GM12878 (cell line): Measurements from ENCODE around the gene CMSS1. TPM values are rescaled to one million over a fixed set of nuclear protein-coding genes. Genes with fewer than 3 reads are reported as not detected.

Experiments used
- ATAC-seq: fragments of 200-7000 bp; cut with Tn5 transposase; 3 replicates; pipeline ENCODE4 v1.9.1; 2020; ENCODE audit warnings: mild to moderate bottlenecking, moderate library complexity
- BruUV-seq: library from RNA; stranded (reverse); fragments of 400-500 nt; replicated peaks from 2 replicates; lab custom pipeline; 2021; lab: Mats Ljungman, UMichigan
- CTCF ChIA-PET: fragments of 300-600 bp; sonication (Branson Sonifier 250); formaldehyde crosslinking; extraction: SDS; loops from one replicate; lab custom pipeline; 2021; ENCODE audit warnings: inconsistent platforms; lab: Yijun Ruan, JAX
- POLR2A ChIA-PET: fragments of 350-600 bp; formaldehyde crosslinking; extraction: SDS; loops from one replicate; lab custom pipeline; 2021; ENCODE audit warnings: inconsistent platforms; lab: Charles Lee
- RAD21 ChIA-PET: fragments of 300-600 bp; sonication (Branson Sonifier 250); formaldehyde crosslinking; loops from one replicate; lab custom pipeline; 2023; ENCODE audit warnings: antibody characterized with exemption; ENCODE audit not compliant: unreplicated experiment; lab: Charles Lee
- SMC1A ChIA-PET: fragments of 300-600 bp; sonication (Branson Sonifier 250); formaldehyde crosslinking; loops from one replicate; lab custom pipeline; 2023; ENCODE audit not compliant: unreplicated experiment, uncharacterized antibody; lab: Charles Lee
- DNase-seq: peaks from one replicate; pipeline ENCODE4 v3.0.0-alpha.2; 2011; ENCODE audit warnings: low read depth, low spot score
- FAIRE-seq: peaks from 3 replicates; lab custom pipeline; 2011; peaks lifted over from hg19 to GRCh38; lab: Jason Lieb, UNC
- H2AFZ ChIP-seq: 2 replicates; pipeline ENCODE4 v1.6.0; 2011; ENCODE audit warnings: low read depth, low read length, control low read depth; ENCODE audit not compliant: control insufficient read depth
- H3K27ac ChIP-seq: 2 replicates; pipeline ENCODE4 v1.5.1; 2011; ENCODE audit warnings: control low read depth; ENCODE audit not compliant: control insufficient read depth, insufficient read depth
- H3K27me3 ChIP-seq, 2 experiments: replicated peaks in 1 of 2; 2 replicates each; pipeline versions ENCODE4 v1.6.0 to v1.6.1; 2011; ENCODE audit warnings: low read length in 1 of 2; ENCODE audit not compliant: control insufficient read depth in 2 of 2, insufficient read depth in 2 of 2
- H3K36me3 ChIP-seq, 2 experiments: 2 replicates each; pipeline ENCODE4 v1.5.1; 2011; ENCODE audit warnings: low read length in 1 of 2; ENCODE audit not compliant: control insufficient read depth in 2 of 2, insufficient read depth in 2 of 2
- H3K4me1 ChIP-seq: 2 replicates; pipeline ENCODE4 v1.6.1; 2011; ENCODE audit warnings: mild to moderate bottlenecking, low read length, moderate library complexity, mixed read lengths; ENCODE audit not compliant: control insufficient read depth, insufficient read depth
- H3K4me2 ChIP-seq: 2 replicates; pipeline ENCODE4 v1.6.0; 2011; ENCODE audit warnings: control low read depth; ENCODE audit not compliant: control insufficient read depth, insufficient read depth
- H3K4me3 ChIP-seq: fragments of 200-600 bp; sonication (generic); 2 replicates; pipeline ENCODE4 v1.5.1; 2016
- H3K79me2 ChIP-seq: 2 replicates; pipeline ENCODE4 v1.6.0; 2011; ENCODE audit warnings: low read length; ENCODE audit not compliant: control insufficient read depth, insufficient read depth
- H3K9ac ChIP-seq: 2 replicates; pipeline ENCODE4 v1.8.0; 2011; ENCODE audit warnings: low read length, control low read depth, mixed read lengths; ENCODE audit not compliant: control insufficient read depth, insufficient read depth
- H3K9me3 ChIP-seq: replicated peaks from 3 replicates; pipeline ENCODE4 v1.5.1; 2011; ENCODE audit warnings: mild to moderate bottlenecking, low read length; ENCODE audit not compliant: control insufficient read depth, insufficient read depth
- H4K20me1 ChIP-seq: 2 replicates; pipeline ENCODE4 v1.6.0; 2011; ENCODE audit not compliant: control insufficient read depth, insufficient read depth
- EP300 ChIP-seq, 2 experiments: fragments of 150-350 bp in 1 of 2; IDR thresholded peaks; 2 replicates each; pipeline ENCODE4 v1.6.1; 2011 to 2012; ENCODE audit warnings: low read depth in 2 of 2, low read length in 2 of 2, borderline replicate concordance in 1 of 2, improper control_type of control experiment in 1 of 2, inconsistent platforms in 1 of 2; ENCODE audit not compliant: control insufficient read depth in 1 of 2
- ETV6 ChIP-seq, 2 experiments: fragments of 450-650 bp in 1 of 2; IDR thresholded peaks in 1 of 2; conservative IDR thresholded peaks in 1 of 2; 2 replicates each; pipeline ENCODE4 v1.6.1; 2014; ENCODE audit warnings: antibody characterized with exemption in 1 of 2, borderline replicate concordance in 1 of 2, low read depth in 1 of 2, mild to moderate bottlenecking in 1 of 2, moderate library complexity in 1 of 2
- SMARCA5 ChIP-seq: fragments of 450-650 bp; IDR thresholded peaks from 2 replicates; pipeline ENCODE4 v1.6.1; 2017; ENCODE audit warnings: mild to moderate bottlenecking
- ZNF24 ChIP-seq: fragments of 450-650 bp; IDR thresholded peaks from 2 replicates; pipeline ENCODE4 v1.6.1; 2017; ENCODE audit warnings: antibody characterized with exemption, mild to moderate bottlenecking
- WGBS: methylation state at CpG from one replicate; pipeline ENCODE4 v1.1.6; 2016; ENCODE audit warnings: low lambda C conversion rate; ENCODE audit not compliant: insufficient replicate concordance, insufficient coverage; ENCODE audit errors: missing lambda C conversion rate; 5-methylcytosine and 5-hydroxymethylcytosine counted together
- in situ Hi-C: fragments of 300-500 bp; cut with MboI; formaldehyde crosslinking; loops from 9 replicates; pipeline ENCODE4 v1.14.3; 2018; ENCODE audit warnings: mixed read lengths
- intact Hi-C: fragments of 100-400 bp; cut with micrococcal nuclease; formaldehyde crosslinking; loops from one replicate; pipeline ENCODE4 v1.14.2; 2022; ENCODE audit not compliant: unreplicated experiment
- polyA plus RNA-seq, 11 experiments: library from polyadenylated mRNA; depleted of rRNA in 4 of 11; unstranded in 6 of 11; stranded (reverse) in 5 of 11; fragments of >200 nt; fragmentation: Nextera tagmentation in 4 of 11; fragmentation: Illumina TruSeq in 1 of 11; extraction: Ambion mirVana in 4 of 11; extraction: Trizol in 1 of 11; gene quantifications; 1 replicate in 1 of 11; 2 replicates in 10 of 11; pipeline versions ENCODE4 v1.2.1 to v1.2.3, GENCODE V29; 2011 to 2016; ENCODE audit warnings: inconsistent platforms in 2 of 11, missing spikeins in 2 of 11, low read depth in 1 of 11
- total RNA-seq, 4 experiments: library from RNA; depleted of rRNA in 3 of 4; stranded (reverse); fragments of >200 nt in 3 of 4; fragmentation: Illumina TruSeq in 1 of 4; extraction: Trizol in 1 of 4; gene quantifications; 2 replicates each; pipeline versions ENCODE4 v1.2.1 to v1.2.3, GENCODE V29; 2013 to 2021

CMSS1 gene
- total and polyA plus RNA-seq, 10 of the 15 experiments (the other 5 are each of a cell fraction or from before 2014, with no cell fraction given), result 31.0 to 118 (median 70.1) TPM

GRCh38 chr3:99895131-99895696 is 77.6 kb downstream of the CMSS1 start:
- no peak for TF ChIP-seq ETV6 (conservative IDR thresholded peaks at IDR 0.05 in 1 of 2, IDR thresholded peaks at IDR 0.05 in 1 of 2; ENCODE audit: borderline replicate concordance in 1 of 2, low read depth in 1 of 2)
- TF ChIP-seq ZNF24, result no peak
- no peak for TF ChIP-seq SMARCA5
- TF ChIP-seq EP300 (IDR thresholded peaks at IDR 0.05; ENCODE audit: borderline replicate concordance in 1 of 2, control insufficient read depth in 1 of 2, low read depth in 2 of 2, low read length in 2 of 2), result no peak

More at GRCh38 chr3:99895131-99895696, 77.6 kb downstream of the CMSS1 start:
- H3K9ac ChIP-seq, result no peak overlapping the region
- H2AFZ ChIP-seq, result no peak overlapping the region
- H3K27me3 ChIP-seq, result no peaks in the 10 kb centered on the region
- no peaks in the 10 kb centered on the region for H3K36me3 ChIP-seq
- intact Hi-C loops, result no loop called here
- BruUV-seq, result no TSS peak
- POLR2A ChIA-PET, result interaction anchor here (0.6 to 1.5 kb wide), 7 partner anchors 11 to 1007 kb away, joined by 3 to 6 read pairs (median 4); no protein-coding TSS in a partner anchor
- H3K4me1 ChIP-seq, result no peaks in the 10 kb centered on the region
- DNase-seq (no peak), FAIRE-seq (no peak), ATAC-seq (no peak)
- no peak overlapping the region for H3K27ac ChIP-seq
- H3K79me2 ChIP-seq, result no peaks in the 10 kb centered on the region
- H3K9me3 ChIP-seq, result no peaks in the 10 kb centered on the region
- RAD21 ChIA-PET, result interaction anchor here (0.9 to 1.4 kb wide), 2 partner anchors 11 to 63 kb away, joined by 3 to 6 read pairs; no protein-coding TSS in a partner anchor
- SMC1A ChIA-PET, result interaction anchor here (0.9 to 2.4 kb wide), 6 partner anchors 8 to 359 kb away, joined by 3 to 15 read pairs (median 4); no protein-coding TSS in a partner anchor
- H3K4me2 ChIP-seq, result no peak overlapping the region
- in situ Hi-C loops, result no loop called here
- CTCF ChIA-PET, result interaction anchor here (0.6 to 1.8 kb wide), 10 partner anchors 13 to 509 kb away, joined by 3 to 5 read pairs (median 4); no protein-coding TSS in a partner anchor
- WGBS, result 95% methylated on average over 3 of the region's 3 CpGs
- H3K4me3 ChIP-seq, result no peak overlapping the region
- no peaks in the 10 kb centered on the region for H4K20me1 ChIP-seq
